Activated T-cell treated with anti-CD3 and anti-CD28 coated beads, Interleukin-2, amount 50 U/mL, for 1 hour (primary cell): ENCODE measurements around the gene CNPY3.

Experiments
- DNase-seq: peaks from one replicate; pipeline ENCODE4 v3.0.0-alpha.2; 2020

Gene CNPY3

GRCh38 chr6:42984924-42985475, 55.7 kb downstream of the CNPY3 start:
- DNase-seq: peak; percentile 28

GRCh38 chr6:42987533-42988451, 58.5 kb downstream of the CNPY3 start:
- no peak for DNase-seq

- DNase-seq: no peak
These were observed 59.3 kb downstream of the CNPY3 start for GRCh38 chr6:42988486-42989020.
